ENCODE data around the gene RBM26.

RBM26 gene

GRCh38 chr13:79341202-79341601 lies 64.9 kb downstream of the RBM26 start:
- no peak for TF ChIP-seq CTCF (IDR thresholded peaks at IDR 0.05)
- no peak for TF ChIP-seq ZFX (IDR thresholded peaks at IDR 0.05; ENCODE audit: borderline replicate concordance)
- no peak overlapping the region for H3K27ac ChIP-seq

- no peak overlapping the region for H3K27ac ChIP-seq
- no peak for TF ChIP-seq CTCF (IDR thresholded peaks at IDR 0.05)
- TF ChIP-seq ZFX (IDR thresholded peaks at IDR 0.05; ENCODE audit: borderline replicate concordance), result no peak
Measured at GRCh38 chr13:79340490-79340889, 65.6 kb downstream of the RBM26 start.

DNA sequence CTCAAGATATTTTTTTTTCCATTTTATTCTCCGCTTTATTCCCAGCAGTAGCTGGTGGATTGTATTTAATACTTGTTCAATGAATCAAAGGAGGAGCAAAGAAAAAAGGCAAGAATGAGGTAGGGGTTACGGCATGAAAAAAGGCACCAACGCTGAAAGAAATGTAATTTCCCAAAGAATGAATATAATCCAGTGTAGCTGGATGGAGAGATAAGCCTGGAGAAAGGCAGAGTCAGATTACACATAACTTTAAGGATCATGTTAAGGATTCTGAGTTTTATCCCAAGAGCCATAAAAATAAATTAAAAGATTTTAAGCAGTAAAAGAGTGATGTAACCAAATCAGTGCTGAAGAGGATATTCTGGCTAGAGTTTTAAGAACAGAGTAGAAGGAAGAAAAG lies 67.7 kb downstream of the RBM26 start:
- no peak overlapping the region for H3K27ac ChIP-seq
- TF ChIP-seq CTCF (IDR thresholded peaks at IDR 0.05), result no peak
- TF ChIP-seq ZFX (IDR thresholded peaks at IDR 0.05; ENCODE audit: borderline replicate concordance), result no peak

DNA sequence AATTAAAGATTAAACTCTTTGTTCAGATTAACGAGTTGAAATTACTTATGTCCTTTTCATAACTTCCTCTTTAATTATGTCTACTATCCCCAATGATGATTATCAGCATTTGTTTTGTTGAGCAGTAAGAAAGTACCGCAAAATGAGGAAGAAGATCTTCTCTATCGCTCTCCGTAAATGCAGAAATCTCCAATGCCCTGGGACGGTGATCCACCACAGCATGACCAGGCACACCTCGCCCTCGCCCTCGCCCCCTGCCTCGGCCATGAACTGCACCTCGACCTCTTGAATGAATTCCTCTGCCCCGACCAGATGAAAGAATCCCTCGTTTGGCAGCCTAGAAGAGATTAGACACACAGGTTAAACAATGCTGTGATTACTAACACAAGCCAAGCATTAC lies 69.1 kb downstream of the RBM26 start:
- H3K27ac ChIP-seq, result no peak overlapping the region
- TF ChIP-seq CTCF (IDR thresholded peaks at IDR 0.05) (no peak), ZFX (IDR thresholded peaks at IDR 0.05; ENCODE audit: borderline replicate concordance) (no peak)

- no peak overlapping the region for H3K27ac ChIP-seq
- TF ChIP-seq CTCF (IDR thresholded peaks at IDR 0.05), result no peak
- TF ChIP-seq ZFX (IDR thresholded peaks at IDR 0.05; ENCODE audit: borderline replicate concordance), result no peak
Measured at GRCh38 chr13:79328510-79328909, 77.5 kb downstream of the RBM26 start.

DNA sequence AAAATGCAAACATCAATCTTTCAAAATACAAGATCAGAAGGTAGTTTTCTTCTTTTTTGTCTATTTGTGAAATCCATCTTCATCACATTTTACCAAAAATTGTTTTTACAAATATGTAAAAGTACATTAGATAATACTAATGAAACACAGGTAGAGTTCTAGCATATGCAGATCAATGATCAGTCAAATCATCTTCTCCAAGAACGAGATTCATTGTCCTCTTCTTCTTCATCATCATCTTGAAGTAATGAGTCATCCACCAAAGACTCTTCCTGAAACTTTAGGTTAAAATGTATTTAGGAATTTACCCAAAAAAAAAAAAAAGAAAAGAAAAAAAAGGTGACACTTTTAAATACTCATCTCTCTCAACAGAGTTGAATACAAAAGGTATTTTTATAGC lies 85.6 kb downstream of the RBM26 start:
- no peak overlapping the region for H3K27ac ChIP-seq
- TF ChIP-seq CTCF (IDR thresholded peaks at IDR 0.05) (no peak), ZFX (IDR thresholded peaks at IDR 0.05; ENCODE audit: borderline replicate concordance) (no peak)

GRCh38 chr13:79318664-79319063 lies 87.4 kb downstream of the RBM26 start:
- no peak for TF ChIP-seq CTCF (IDR thresholded peaks at IDR 0.05)
- no peak for TF ChIP-seq ZFX (IDR thresholded peaks at IDR 0.05; ENCODE audit: borderline replicate concordance)
- no peak overlapping the region for H3K27ac ChIP-seq
